HG03571 (cell line): ENCODE data around the gene STMN3.

Source experiments
- ATAC-seq: cut with Tn5 transposase; IDR thresholded peaks from one replicate; pipeline ENCODE4 v1.9.1; 2021; ENCODE audit not compliant: unreplicated experiment

Gene STMN3

DNA sequence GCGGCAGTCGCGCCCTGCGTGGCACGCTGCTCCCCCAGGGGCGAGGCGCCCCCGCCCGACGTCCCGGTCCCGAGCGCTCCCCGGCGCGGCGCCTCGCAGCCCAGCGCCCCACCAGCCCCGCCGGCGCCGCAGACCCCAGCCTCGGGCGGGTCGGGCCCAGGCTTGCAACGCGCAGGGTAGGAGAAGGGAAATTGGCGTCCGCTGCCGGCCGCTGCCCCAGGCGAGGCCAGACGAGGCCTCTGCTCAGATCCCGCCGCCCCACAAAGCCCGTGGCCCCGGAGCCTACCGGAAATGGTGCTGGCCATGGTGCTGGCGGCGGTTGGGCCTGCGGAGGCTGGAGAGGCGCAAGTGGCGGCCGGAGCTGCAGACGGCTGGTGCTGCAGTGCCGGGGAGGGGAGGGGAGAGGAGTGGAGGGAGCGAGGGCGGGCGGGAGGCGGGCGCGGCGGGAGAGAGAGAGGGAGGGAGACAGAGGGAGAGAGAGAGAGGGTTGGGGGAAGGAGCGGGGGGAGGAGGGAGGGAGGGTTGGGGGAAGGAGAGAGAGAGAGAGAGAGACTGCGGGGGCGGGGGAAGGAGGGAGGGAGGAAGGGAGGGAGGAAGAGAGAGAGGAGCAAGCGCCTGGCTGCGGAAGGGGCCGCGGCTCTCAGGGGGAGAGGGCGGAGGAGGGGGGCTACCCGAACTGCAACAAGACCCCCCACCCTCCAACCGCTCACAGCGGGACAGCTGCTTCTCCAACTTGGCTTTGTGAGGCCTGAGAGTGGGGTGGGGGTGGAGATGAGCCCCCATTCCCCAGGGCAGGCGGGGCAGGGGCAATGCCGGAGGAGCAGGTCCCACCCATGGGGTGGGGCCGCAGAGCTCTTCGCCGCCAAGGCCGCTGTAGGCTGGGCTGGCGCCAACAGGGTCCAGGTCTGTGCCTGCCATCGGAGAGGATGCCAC is at the start of gene STMN3:
TSS of gene STMN3 (minus strand) at position 384 of the 933 bp plus-strand sequence. CDS start at position 305, 79 bp downstream.
- ATAC-seq = no peak

- no peak for ATAC-seq
Observed at GRCh38 chr20:63702036-63702665, 48.9 kb upstream of the STMN3 start.

DNA sequence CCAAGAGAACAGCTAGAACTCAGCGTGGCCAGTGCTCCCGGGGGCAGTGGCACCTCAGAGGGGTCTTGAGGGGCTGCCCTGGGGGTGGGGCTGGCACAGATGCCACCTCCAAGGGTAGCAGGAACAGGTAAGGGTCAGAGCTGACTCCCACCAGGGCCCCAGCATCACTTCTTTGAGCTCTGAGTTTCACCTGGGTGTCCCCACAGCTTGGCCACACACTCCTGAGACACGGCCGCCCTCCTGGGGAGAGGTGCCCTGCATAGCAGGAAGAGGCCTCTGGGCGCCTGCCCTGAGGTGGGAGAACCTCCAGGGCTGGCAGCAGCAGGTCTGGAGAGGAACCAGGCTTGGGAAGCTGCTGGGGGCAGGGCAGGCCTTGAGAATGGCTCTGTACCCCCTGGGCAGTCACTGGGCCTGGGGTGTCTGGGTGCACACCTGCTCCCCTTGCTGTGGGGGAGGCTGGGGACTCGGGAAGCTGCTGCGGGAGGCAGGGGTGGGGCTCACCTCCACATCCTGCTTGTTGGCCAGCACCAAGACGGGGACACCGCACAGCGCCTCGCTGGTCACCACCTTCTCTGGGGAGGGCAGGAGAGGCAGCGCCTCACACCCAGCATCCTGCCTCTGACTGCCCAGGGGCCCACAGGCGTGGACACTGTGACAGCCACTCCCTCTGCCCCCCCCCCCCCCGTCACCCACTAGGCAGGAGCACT is 48.3 kb upstream of the STMN3 start:
- ATAC-seq = no peak

DNA sequence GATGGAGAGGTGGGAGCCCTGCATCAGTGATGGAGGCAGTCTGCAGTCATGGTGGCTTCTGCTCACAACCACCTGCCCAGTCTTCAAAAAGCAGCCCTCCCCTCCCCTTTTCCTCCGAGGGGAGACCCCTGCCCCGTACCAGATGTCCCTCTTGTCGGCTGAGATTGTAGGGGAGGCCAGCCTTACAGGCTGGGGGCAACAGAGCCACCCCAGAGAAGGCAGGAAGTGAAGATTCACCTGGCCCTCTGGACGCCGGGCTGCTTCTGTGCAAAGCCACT is 47.8 kb upstream of the STMN3 start:
- ATAC-seq = no peak

- ATAC-seq = no peak
Observed at GRCh38 chr20:63700199-63701050, 47.2 kb upstream of the STMN3 start.

- ATAC-seq = no peak
Observed at GRCh38 chr20:63699466-63700198, 46.4 kb upstream of the STMN3 start.

- ATAC-seq = no peak
Observed at GRCh38 chr20:63698739-63699465, 45.7 kb upstream of the STMN3 start.

GRCh38 chr20:63697868-63698545 is 44.8 kb upstream of the STMN3 start:
- ATAC-seq = no peak

DNA sequence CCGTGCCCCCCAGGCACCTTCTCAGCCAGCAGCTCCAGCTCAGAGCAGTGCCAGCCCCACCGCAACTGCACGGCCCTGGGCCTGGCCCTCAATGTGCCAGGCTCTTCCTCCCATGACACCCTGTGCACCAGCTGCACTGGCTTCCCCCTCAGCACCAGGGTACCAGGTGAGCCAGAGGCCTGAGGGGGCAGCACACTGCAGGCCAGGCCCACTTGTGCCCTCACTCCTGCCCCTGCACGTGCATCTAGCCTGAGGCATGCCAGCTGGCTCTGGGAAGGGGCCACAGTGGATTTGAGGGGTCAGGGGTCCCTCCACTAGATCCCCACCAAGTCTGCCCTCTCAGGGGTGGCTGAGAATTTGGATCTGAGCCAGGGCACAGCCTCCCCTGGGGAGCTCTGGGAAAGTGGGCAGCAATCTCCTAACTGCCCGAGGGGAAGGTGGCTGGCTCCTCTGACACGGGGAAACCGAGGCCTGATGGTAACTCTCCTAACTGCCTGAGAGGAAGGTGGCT is 44.2 kb upstream of the STMN3 start:
- no peak for ATAC-seq

DNA sequence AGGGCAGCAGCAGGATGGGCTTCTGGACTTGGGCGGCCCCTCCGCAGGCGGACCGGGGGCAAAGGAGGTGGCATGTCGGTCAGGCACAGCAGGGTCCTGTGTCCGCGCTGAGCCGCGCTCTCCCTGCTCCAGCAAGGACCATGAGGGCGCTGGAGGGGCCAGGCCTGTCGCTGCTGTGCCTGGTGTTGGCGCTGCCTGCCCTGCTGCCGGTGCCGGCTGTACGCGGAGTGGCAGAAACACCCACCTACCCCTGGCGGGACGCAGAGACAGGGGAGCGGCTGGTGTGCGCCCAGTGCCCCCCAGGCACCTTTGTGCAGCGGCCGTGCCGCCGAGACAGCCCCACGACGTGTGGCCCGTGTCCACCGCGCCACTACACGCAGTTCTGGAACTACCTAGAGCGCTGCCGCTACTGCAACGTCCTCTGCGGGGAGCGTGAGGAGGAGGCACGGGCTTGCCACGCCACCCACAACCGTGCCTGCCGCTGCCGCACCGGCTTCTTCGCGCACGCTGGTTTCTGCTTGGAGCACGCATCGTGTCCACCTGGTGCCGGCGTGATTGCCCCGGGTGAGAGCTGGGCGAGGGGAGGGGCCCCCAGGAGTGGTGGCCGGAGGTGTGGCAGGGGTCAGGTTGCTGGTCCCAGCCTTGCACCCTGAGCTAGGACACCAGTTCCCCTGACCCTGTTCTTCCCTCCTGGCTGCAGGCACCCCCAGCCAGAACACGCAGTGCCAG is 43.6 kb upstream of the STMN3 start, which contains the start of gene TNFRSF6B:
TSS of gene TNFRSF6B (plus strand) at position 25 of the 729 bp plus-strand sequence. CDS start at position 141, 116 bp downstream.
- ATAC-seq = no peak

DNA sequence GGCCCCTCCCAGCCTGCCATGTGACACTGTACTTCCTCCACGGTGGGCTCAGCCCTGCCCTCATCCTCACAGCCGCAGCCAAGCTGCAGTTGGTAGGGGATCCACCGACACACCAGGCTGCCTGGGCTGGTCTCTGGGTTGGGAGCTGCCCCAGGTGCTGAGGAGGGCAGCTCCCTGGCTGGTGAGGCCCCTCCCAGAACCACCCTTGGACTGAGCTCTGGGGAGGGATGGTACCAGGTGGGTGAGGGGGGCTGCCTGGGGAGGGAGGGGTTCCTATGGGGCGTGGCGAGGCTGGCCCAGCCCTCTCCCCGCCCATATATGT is 43.0 kb upstream of the STMN3 start:
- no peak for ATAC-seq

GRCh38 chr20:63695424-63696305 is 42.4 kb upstream of the STMN3 start:
- no peak for ATAC-seq

GRCh38 chr20:63694584-63695423 is 41.6 kb upstream of the STMN3 start:
- no peak for ATAC-seq

- no peak for ATAC-seq
Observed at GRCh38 chr20:63693733-63694583, 40.7 kb upstream of the STMN3 start.

- no peak for ATAC-seq
Observed at GRCh38 chr20:63693083-63693732, 40.0 kb upstream of the STMN3 start.
